CD4-positive, alpha-beta T cell treated with Interleukin-10 for 1 hour (primary cell): ENCODE measurements around the gene PNMA6A.
"Not testable (repeated sequence)": the region's sequence is repeated elsewhere in the genome, so short reads cannot be mapped to it uniquely, and the experiment has no call there.

ENCODE experiments used
- DNase-seq: peaks from one replicate; pipeline ENCODE4 v3.0.0-alpha.2; 2020

PNMA6A gene

GRCh38 chrX:153077437-153078135, 5.3 kb downstream of the PNMA6A start:
- DNase-seq: not testable (repeated sequence)

- not testable (repeated sequence) for DNase-seq
Measured at GRCh38 chrX:153083238-153083923, 11.1 kb downstream of the PNMA6A start.

- DNase-seq: no peak
Measured at GRCh38 chrX:153102418-153102817, 30.2 kb downstream of the PNMA6A start.

- not testable (repeated sequence) for DNase-seq
Measured at GRCh38 chrX:153104959-153105358, 32.7 kb downstream of the PNMA6A start.

- not testable (repeated sequence) for DNase-seq
Measured at GRCh38 chrX:153106092-153106801, 34.0 kb downstream of the PNMA6A start.

GRCh38 chrX:153110735-153111134, 38.5 kb downstream of the PNMA6A start:
- not testable (repeated sequence) for DNase-seq

GRCh38 chrX:153113851-153114250, 41.6 kb downstream of the PNMA6A start:
- DNase-seq: not testable (repeated sequence)

- not testable (repeated sequence) for DNase-seq
Measured at GRCh38 chrX:153117754-153118153, 45.5 kb downstream of the PNMA6A start.

GRCh38 chrX:153120230-153120629, 48.0 kb downstream of the PNMA6A start:
- DNase-seq: not testable (repeated sequence)

- not testable (repeated sequence) for DNase-seq
Measured at GRCh38 chrX:153123468-153123867, 51.2 kb downstream of the PNMA6A start.
